ENCODE data around the gene TTC9B. TPM values are rescaled to one million over a fixed set of nuclear protein-coding genes. Genes with fewer than 3 reads are reported as not detected.
"Not testable (repeated sequence)": the region's sequence is repeated elsewhere in the genome, so short reads cannot be mapped to it uniquely, and the experiment has no call there.

TTC9B gene
- total and polyA plus RNA-seq, 2 donors (not counting 1 experiment from before 2014, with no cell fraction given): not detected

DNA sequence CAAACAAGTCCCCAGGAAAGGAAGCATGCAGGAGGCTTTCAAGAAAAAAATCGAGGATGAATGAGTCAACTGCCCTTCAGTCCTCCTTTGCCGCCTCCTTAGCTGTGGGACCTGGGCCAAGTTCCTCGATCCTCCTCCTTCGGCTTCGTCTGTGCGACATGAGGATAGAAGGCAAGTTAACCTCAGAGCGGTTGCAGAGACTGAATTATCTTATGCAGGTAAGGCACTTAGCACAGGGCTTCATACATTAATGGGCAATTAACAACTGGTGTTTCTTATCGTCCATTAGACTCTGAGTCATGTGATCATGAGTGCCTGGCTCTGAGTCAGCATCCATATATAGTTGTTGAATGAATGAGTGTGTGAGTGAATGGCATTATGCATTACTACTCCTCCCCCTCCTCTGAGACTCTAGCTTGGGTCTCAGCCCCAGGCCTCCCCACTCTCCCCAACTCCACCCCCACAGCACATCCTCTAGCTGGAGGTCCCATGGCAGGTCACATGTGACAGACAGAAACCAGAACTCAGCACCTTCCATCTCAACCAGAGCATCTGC lies 1.6 kb upstream of the TTC9B start:
- intact Hi-C loops (cut with micrococcal nuclease): no loop called here

DNA sequence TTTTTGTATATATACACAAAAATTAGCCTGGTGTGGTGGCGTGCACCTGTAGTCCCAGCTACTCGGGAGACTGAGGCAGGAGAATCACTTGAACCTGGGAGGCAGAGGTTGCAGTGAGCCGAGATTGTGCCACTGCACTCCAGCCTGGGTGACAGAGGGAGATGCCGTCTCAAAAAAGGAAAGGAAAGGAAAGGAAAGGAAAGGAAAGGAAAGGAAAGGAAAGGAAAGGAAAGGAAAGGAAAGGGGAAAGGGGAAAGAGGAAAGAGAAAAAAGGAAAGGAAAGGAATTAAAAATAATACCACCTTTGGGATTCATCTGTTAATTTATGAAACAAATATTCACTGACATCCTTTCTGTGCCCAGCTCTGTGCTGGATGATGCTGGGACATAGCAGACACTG lies 845 bp upstream of the TTC9B start:
- POLR2A ChIA-PET: interaction anchor here (0.7 kb wide), 1 partner anchor 443 kb away, joined by 3 read pairs; no protein-coding TSS in a partner anchor

More for the DNA sequence above, 1.6 kb upstream of the TTC9B start:
- no peak for DNase-seq
- Mint-ChIP-seq H3K4me3 (no peak overlapping the region), H3K27ac (no peak overlapping the region), H3K4me1 (peaks cover 10% of the 10 kb centered on the region), H3K27me3 (peaks cover 40% of the 10 kb centered on the region), H3K9me3 (ENCODE audit: insufficient read depth) (no peaks in the 10 kb centered on the region)
- Histone ChIP-seq H3K79me2 (ENCODE audit: control insufficient read depth, insufficient read depth, low read length) (no peaks in the 10 kb centered on the region), H3K36me3 (replicated peaks in 1 of 2; ENCODE audit: control extremely low read depth in 1 of 2, control insufficient read depth in 1 of 2, extremely low read depth in 1 of 2, insufficient read depth in 2 of 2, low read length in 1 of 2) (no peaks in the 10 kb centered on the region), H2AFZ (ENCODE audit: insufficient read depth, low read depth, low read length, poor library complexity, severe bottlenecking) (no peak overlapping the region), H3K4me3 (ENCODE audit: control extremely low read depth in 1 of 5, extremely low read depth in 1 of 5, insufficient read depth in 1 of 5, low read depth in 2 of 5, low read length in 4 of 5) (no peak overlapping the region), H3K27ac (ENCODE audit: low read length in 2 of 2) (no peak overlapping the region), H3K27me3 (replicated peaks in 1 of 4; ENCODE audit: control extremely low read depth in 1 of 4, control insufficient read depth in 3 of 4, insufficient read depth in 4 of 4, low read length in 3 of 4) (peaks cover 0 to 58% (median 30%) of the 10 kb centered on the region in 4 experiments), H3K9ac (ENCODE audit: low read length) (no peak overlapping the region), H3K9me3 (ENCODE audit: control extremely low read depth in 1 of 3, control insufficient read depth in 2 of 3, insufficient read depth in 1 of 3, low read length in 2 of 3) (peaks cover 0 to 35% (median 0%) of the 10 kb centered on the region in 3 donors), H4K20me1 (ENCODE audit: control insufficient read depth, insufficient read depth, low read length, poor library complexity, severe bottlenecking) (no peaks in the 10 kb centered on the region), H3K4me2 (replicated peaks; ENCODE audit: low read depth, low read length, poor library complexity, severe bottlenecking) (no peak overlapping the region), H3K4me1 (ENCODE audit: control insufficient read depth in 2 of 2, insufficient read depth in 2 of 2, low read length in 2 of 2) (peaks cover 18 to 36% of the 10 kb centered on the region in 2 donors)
- no peak for ATAC-seq (ENCODE audit: low read depth)
- WGBS (ENCODE audit: insufficient coverage): 62% methylated on average over 7 of the region's 8 CpGs
- CTCF ChIA-PET: interaction anchor here (0.5 to 3.2 kb wide), 4 partner anchors 10 to 415 kb away, joined by 3 to 26 read pairs (median 3); no protein-coding TSS in a partner anchor
- TF ChIP-seq EZH2 (IDR thresholded peaks at IDR 0.05; ENCODE audit: borderline replicate concordance, insufficient read depth, low read depth, low read length, poor library complexity, severe bottlenecking): no peak
- TF ChIP-seq, protein P1, sequence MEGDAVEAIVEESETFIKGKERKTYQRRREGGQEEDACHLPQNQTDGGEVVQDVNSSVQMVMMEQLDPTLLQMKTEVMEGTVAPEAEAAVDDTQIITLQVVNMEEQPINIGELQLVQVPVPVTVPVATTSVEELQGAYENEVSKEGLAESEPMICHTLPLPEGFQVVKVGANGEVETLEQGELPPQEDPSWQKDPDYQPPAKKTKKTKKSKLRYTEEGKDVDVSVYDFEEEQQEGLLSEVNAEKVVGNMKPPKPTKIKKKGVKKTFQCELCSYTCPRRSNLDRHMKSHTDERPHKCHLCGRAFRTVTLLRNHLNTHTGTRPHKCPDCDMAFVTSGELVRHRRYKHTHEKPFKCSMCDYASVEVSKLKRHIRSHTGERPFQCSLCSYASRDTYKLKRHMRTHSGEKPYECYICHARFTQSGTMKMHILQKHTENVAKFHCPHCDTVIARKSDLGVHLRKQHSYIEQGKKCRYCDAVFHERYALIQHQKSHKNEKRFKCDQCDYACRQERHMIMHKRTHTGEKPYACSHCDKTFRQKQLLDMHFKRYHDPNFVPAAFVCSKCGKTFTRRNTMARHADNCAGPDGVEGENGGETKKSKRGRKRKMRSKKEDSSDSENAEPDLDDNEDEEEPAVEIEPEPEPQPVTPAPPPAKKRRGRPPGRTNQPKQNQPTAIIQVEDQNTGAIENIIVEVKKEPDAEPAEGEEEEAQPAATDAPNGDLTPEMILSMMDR (IDR thresholded peaks at IDR 0.05): no peak
- POLR2A ChIA-PET: no interaction called here

More for the DNA sequence above, 845 bp upstream of the TTC9B start:
- H3K4me3 ChIP-seq (ENCODE audit: control extremely low read depth in 1 of 5, extremely low read depth in 1 of 5, insufficient read depth in 1 of 5, low read depth in 2 of 5, low read length in 4 of 5); H3K27ac ChIP-seq (ENCODE audit: low read length in 2 of 2); H3K4me1 Mint-ChIP-seq; ATAC-seq (ENCODE audit: low read depth); H3K4me2 ChIP-seq (replicated peaks; ENCODE audit: low read depth, low read length, poor library complexity, severe bottlenecking); DNase-seq; H3K36me3 ChIP-seq (replicated peaks in 1 of 2; ENCODE audit: control extremely low read depth in 1 of 2, control insufficient read depth in 1 of 2, extremely low read depth in 1 of 2, insufficient read depth in 2 of 2, low read length in 1 of 2); H3K79me2 ChIP-seq (ENCODE audit: control insufficient read depth, insufficient read depth, low read length); H4K20me1 ChIP-seq (ENCODE audit: control insufficient read depth, insufficient read depth, low read length, poor library complexity, severe bottlenecking); H3K9ac ChIP-seq (ENCODE audit: low read length); H3K9me3 Mint-ChIP-seq (ENCODE audit: insufficient read depth); H3K27ac Mint-ChIP-seq; H2AFZ ChIP-seq (ENCODE audit: insufficient read depth, low read depth, low read length, poor library complexity, severe bottlenecking); intact Hi-C loops (cut with micrococcal nuclease); H3K4me3 Mint-ChIP-seq: not testable (repeated sequence)
- CTCF ChIA-PET: interaction anchor here (0.6 to 3.2 kb wide), 5 partner anchors 9 to 416 kb away, joined by 3 to 26 read pairs (median 3); no protein-coding TSS in a partner anchor
- peaks cover 38% of the 10 kb centered on the region for H3K27me3 Mint-ChIP-seq
- WGBS (ENCODE audit: insufficient coverage): 80% methylated on average over 1 of the region's 4 CpGs
- H3K9me3 ChIP-seq (ENCODE audit: control extremely low read depth in 1 of 3, control insufficient read depth in 2 of 3, insufficient read depth in 1 of 3, low read length in 2 of 3): peaks cover 0 to 30% (median 0%) of the 10 kb centered on the region in 3 donors
- H3K4me1 ChIP-seq (ENCODE audit: control insufficient read depth in 2 of 2, insufficient read depth in 2 of 2, low read length in 2 of 2): peaks cover 18 to 31% of the 10 kb centered on the region in 2 donors
- peaks cover 0 to 50% (median 24%) of the 10 kb centered on the region in 4 experiments for H3K27me3 ChIP-seq (replicated peaks in 1 of 4; ENCODE audit: control extremely low read depth in 1 of 4, control insufficient read depth in 3 of 4, insufficient read depth in 4 of 4, low read length in 3 of 4)
